SKM-1 (cell line): ENCODE results near the gene CYB561D2.
"Not testable (repeated sequence)": the region's sequence is repeated elsewhere in the genome, so short reads cannot be mapped to it uniquely, and the experiment has no call there.

ENCODE experiments used
- DNase-seq: peaks from one replicate; lab custom pipeline; 2025; ENCODE audit not compliant: unreplicated experiment; lab: John Stamatoyannopoulos, UW

Gene CYB561D2

GRCh38 chr3:50350527-50351322, at the start of gene CYB561D2, which contains the start of gene NPRL2:
TSS of gene CYB561D2 (plus strand) at chr3:50350862. CDS start at chr3:50351434, 572 bp downstream.
TSS of gene NPRL2 (minus strand) at chr3:50350775. CDS start at chr3:50350652, 123 bp downstream.
- DNase-seq, result peak; percentile 86

GRCh38 chr3:50302095-50303012, 48.3 kb upstream of the CYB561D2 start:
- DNase-seq, result no peak

- no peak for DNase-seq
These were observed 47.4 kb upstream of the CYB561D2 start, which contains the start of gene HYAL1 for GRCh38 chr3:50303013-50303815. TSS of gene HYAL1 (minus strand) at chr3:50303574. CDS start at chr3:50302956, 618 bp downstream.

GRCh38 chr3:50304601-50305000, 46.1 kb upstream of the CYB561D2 start:
- DNase-seq, result no peak

- DNase-seq, result not testable (repeated sequence)
These were observed 38.6 kb upstream of the CYB561D2 start for GRCh38 chr3:50312041-50312440.

GRCh38 chr3:50314342-50314741, 36.3 kb upstream of the CYB561D2 start:
- DNase-seq, result no peak

GRCh38 chr3:50314816-50315215, 35.8 kb upstream of the CYB561D2 start:
- DNase-seq, result no peak

GRCh38 chr3:50316657-50317242, 33.9 kb upstream of the CYB561D2 start:
- DNase-seq, result no peak

GRCh38 chr3:50317300-50317699, 33.4 kb upstream of the CYB561D2 start:
- DNase-seq, result no peak

GRCh38 chr3:50318163-50318562, 32.5 kb upstream of the CYB561D2 start:
- DNase-seq, result no peak

GRCh38 chr3:50318615-50319014, 32.0 kb upstream of the CYB561D2 start:
- no peak for DNase-seq

- DNase-seq, result no peak
These were observed 31.3 kb upstream of the CYB561D2 start for GRCh38 chr3:50319181-50319893.

- DNase-seq, result no peak
These were observed 30.6 kb upstream of the CYB561D2 start for GRCh38 chr3:50319894-50320625.

- DNase-seq, result no peak
These were observed 29.8 kb upstream of the CYB561D2 start for GRCh38 chr3:50320853-50321335.

- DNase-seq, result peak; percentile 73
These were observed 29.1 kb upstream of the CYB561D2 start for GRCh38 chr3:50321336-50322114.

GRCh38 chr3:50322115-50322385, 28.6 kb upstream of the CYB561D2 start:
- DNase-seq, result no peak

- no peak for DNase-seq
These were observed 28.1 kb upstream of the CYB561D2 start, which contains the start of gene HYAL2 for GRCh38 chr3:50322386-50323091. TSS of gene HYAL2 (minus strand) at chr3:50322745. CDS start at chr3:50320489, 2,256 bp downstream.
